ENCODE measurements around the gene BRAT1. TPM values are rescaled to one million over a fixed set of nuclear protein-coding genes. Genes with fewer than 3 reads are reported as not detected.

BRAT1 gene
- total RNA-seq, 3 donors from 2014 or later, result 20.7 to 27.9 (median 22.1) TPM

GRCh38 chr7:2496375-2496774 is 58.9 kb downstream of the BRAT1 start:
- no peak for TF ChIP-seq CTCF (IDR thresholded peaks at IDR 0.05)
- no peaks in the 10 kb centered on the region for H3K9me3 ChIP-seq
- H3K4me3 ChIP-seq, result no peak overlapping the region
- intact Hi-C loops (cut with DNase I, micrococcal nuclease), result no loop called here
- ATAC-seq (no peak), DNase-seq (no peak)
- peaks cover 18% of the 10 kb centered on the region for H3K4me1 ChIP-seq (ENCODE audit: low read depth)
- no peaks in the 10 kb centered on the region for H3K36me3 ChIP-seq (ENCODE audit: low read depth)

- TF ChIP-seq CTCF (IDR thresholded peaks at IDR 0.05), result no peak
- ATAC-seq (peak; percentile 56), DNase-seq (no peak)
- H3K4me3 ChIP-seq, result no peak overlapping the region
- no peaks in the 10 kb centered on the region for H3K9me3 ChIP-seq
- intact Hi-C loops (cut with DNase I, micrococcal nuclease), result no loop called here
- H3K4me1 ChIP-seq (ENCODE audit: low read depth), result peaks cover 18% of the 10 kb centered on the region
- H3K36me3 ChIP-seq (ENCODE audit: low read depth), result no peaks in the 10 kb centered on the region
Observed at GRCh38 chr7:2495418-2496299, 59.7 kb downstream of the BRAT1 start.

- no peaks in the 10 kb centered on the region for H3K36me3 ChIP-seq (ENCODE audit: low read depth)
- ATAC-seq, result peak; percentile 61
- no peak overlapping the region for H3K4me3 ChIP-seq
- intact Hi-C loops (cut with DNase I, micrococcal nuclease), result no loop called here
- DNase-seq, result peak in 1 of 3 donors; percentile 62
- peaks cover 18% of the 10 kb centered on the region for H3K4me1 ChIP-seq (ENCODE audit: low read depth)
- no peak for TF ChIP-seq CTCF (IDR thresholded peaks at IDR 0.05)
- no peaks in the 10 kb centered on the region for H3K9me3 ChIP-seq
Observed at GRCh38 chr7:2494191-2495130, 60.9 kb downstream of the BRAT1 start.

GRCh38 chr7:2493205-2494164 is 61.8 kb downstream of the BRAT1 start:
- Histone ChIP-seq H3K9me3 (no peaks in the 10 kb centered on the region), H3K4me3 (no peak overlapping the region), H3K36me3 (ENCODE audit: low read depth) (no peaks in the 10 kb centered on the region), H3K4me1 (ENCODE audit: low read depth) (peaks cover 18% of the 10 kb centered on the region)
- DNase-seq (peak; percentile 45 to 68 (median 53)), ATAC-seq (peak; percentile 74)
- no peak for TF ChIP-seq CTCF (IDR thresholded peaks at IDR 0.05)
- intact Hi-C loops (cut with DNase I, micrococcal nuclease), result no loop called here

- Histone ChIP-seq H3K36me3 (ENCODE audit: low read depth) (no peaks in the 10 kb centered on the region), H3K4me3 (no peak overlapping the region), H3K9me3 (no peaks in the 10 kb centered on the region), H3K4me1 (ENCODE audit: low read depth) (peaks cover 18% of the 10 kb centered on the region)
- ATAC-seq, result no peak
- no peak for DNase-seq
- TF ChIP-seq CTCF (IDR thresholded peaks at IDR 0.05), result no peak
- intact Hi-C loops (cut with DNase I, micrococcal nuclease), result no loop called here
Observed at GRCh38 chr7:2492038-2492437, 63.3 kb downstream of the BRAT1 start.

All from mucosa of descending colon (tissue), 3 donors.